CD8-positive, alpha-beta memory T cell (primary cell): Measurements from ENCODE around the gene DCTN4. TPM values are rescaled to one million over a fixed set of nuclear protein-coding genes. Genes with fewer than 3 reads are reported as not detected.

ENCODE experiments used
- CTCF ChIA-PET: fragments of 350-600 bp; sonication (Branson Sonifier 250); formaldehyde crosslinking; loops from one replicate; lab custom pipeline; 2021; ENCODE audit warnings: antibody characterized with exemption; lab: Charles Lee
- POLR2A ChIA-PET: fragments of 350-600 bp; sonication (Branson Sonifier 250); formaldehyde crosslinking; loops from one replicate; lab custom pipeline; 2021; ENCODE audit warnings: antibody characterized with exemption; lab: Charles Lee
- DNase-seq, 5 donors: peaks; one replicate each; pipeline versions ENCODE4 v3.0.0 to v3.0.0-alpha.2; 2020 to 2022; ENCODE audit warnings: mixed read lengths in 1 of 5
- H3K27ac ChIP-seq: one replicate; pipeline ENCODE4 v1.7.0; 2013; ENCODE audit warnings: low read depth, mild to moderate bottlenecking, low read length, moderate library complexity
- H3K27me3 ChIP-seq: 2 replicates; pipeline ENCODE4 v1.7.0; 2013; ENCODE audit warnings: low read length, mild to moderate bottlenecking; ENCODE audit not compliant: insufficient read depth, poor library complexity, severe bottlenecking
- H3K36me3 ChIP-seq: 2 replicates; pipeline ENCODE4 v1.7.0; 2013; ENCODE audit warnings: mild to moderate bottlenecking, low read length, moderate library complexity; ENCODE audit not compliant: insufficient read depth
- H3K4me1 ChIP-seq: 2 replicates; pipeline ENCODE4 v1.7.0; 2013; ENCODE audit warnings: mild to moderate bottlenecking, low read length, moderate library complexity; ENCODE audit not compliant: insufficient read depth
- H3K4me3 ChIP-seq: 2 replicates; pipeline ENCODE4 v1.7.0; 2013; ENCODE audit warnings: mild to moderate bottlenecking, low read length
- H3K9me3 ChIP-seq: 2 replicates; pipeline ENCODE4 v1.7.0; 2013; ENCODE audit warnings: mild to moderate bottlenecking, low read length
- H3K27ac Mint-ChIP-seq, 8 donors: one replicate each; pipeline ENCODE4 v1.8.0; 2020 to 2021; ENCODE audit warnings: mixed read lengths in 8 of 8, mild to moderate bottlenecking in 6 of 8, inconsistent platforms in 3 of 8, moderate library complexity in 3 of 8
- H3K27me3 Mint-ChIP-seq, 2 donors: one replicate each; pipeline ENCODE4 v1.8.0; 2020 to 2021; ENCODE audit warnings: mixed read lengths in 2 of 2, mild to moderate bottlenecking in 1 of 2, moderate library complexity in 1 of 2
- H3K36me3 Mint-ChIP-seq, 3 donors: one replicate each; pipeline ENCODE4 v1.8.0; 2020 to 2021; ENCODE audit warnings: mixed read lengths in 3 of 3, inconsistent platforms in 1 of 3, mild to moderate bottlenecking in 1 of 3
- H3K4me1 Mint-ChIP-seq, 3 donors: one replicate each; pipeline ENCODE4 v1.8.0; 2020 to 2021; ENCODE audit warnings: mixed read lengths in 3 of 3, inconsistent platforms in 1 of 3, mild to moderate bottlenecking in 1 of 3
- H3K4me3 Mint-ChIP-seq, 7 donors: one replicate each; pipeline ENCODE4 v1.8.0; 2020 to 2021; ENCODE audit warnings: mixed read lengths in 7 of 7, mild to moderate bottlenecking in 6 of 7, moderate library complexity in 4 of 7, inconsistent platforms in 2 of 7
- H3K9me3 Mint-ChIP-seq, 5 donors: one replicate each; pipeline ENCODE4 v1.8.0; 2020 to 2022; ENCODE audit warnings: mixed read lengths in 5 of 5, mild to moderate bottlenecking in 3 of 5, moderate library complexity in 2 of 5, inconsistent platforms in 1 of 5
- polyA plus RNA-seq: library from polyadenylated mRNA; unstranded; fragments of 300-500 nt; fragmentation: Illumina TruSeq; gene quantifications from one replicate; pipeline ENCODE4 v1.2.3, GENCODE V29; 2021
- total RNA-seq, 2 experiments: library from RNA; stranded (reverse); gene quantifications; one replicate each; pipeline ENCODE4 v1.2.3, GENCODE V29; 2021

The DCTN4 gene
- total and polyA plus RNA-seq, 3 experiments from 2014 or later: 10.4 to 39.6 (median 37.0) TPM

GRCh38 chr5:150778088-150778516, 19.3 kb upstream of the DCTN4 start:
- Histone ChIP-seq H3K4me1 (peaks cover 34% of the 10 kb centered on the region), H3K36me3 (no peaks in the 10 kb centered on the region), H3K27me3 (no peaks in the 10 kb centered on the region), H3K4me3 (peak overlapping the region; percentile 67), H3K9me3 (no peaks in the 10 kb centered on the region), H3K27ac (peak overlapping the region; percentile 59)
- Mint-ChIP-seq H3K4me1 (peaks cover 45 to 56% (median 49%) of the 10 kb centered on the region in 3 donors), H3K4me3 (peak overlapping the region; percentile 89 to 98 (median 95)), H3K27me3 (peaks cover 7 to 8% of the 10 kb centered on the region in 2 donors), H3K9me3 (no peaks in the 10 kb centered on the region), H3K27ac (peak overlapping the region; percentile 80 to 93 (median 88)), H3K36me3 (peaks cover 0 to 4% (median 0%) of the 10 kb centered on the region in 3 donors)
- ChIA-PET POLR2A (interaction anchor here (0.6 to 1.9 kb wide), 5 partner anchors 11 to 77 kb away, joined by 3 to 11 read pairs (median 6); partner anchors contain the start of genes DCTN4 and RBM22), CTCF (interaction anchor here (0.8 to 4.2 kb wide), 12 partner anchors 11 to 329 kb away, joined by 3 to 41 read pairs (median 5); partner anchors contain the start of genes DCTN4, IRGM, RBM22 and RPS14)
- no peak for DNase-seq

GRCh38 chr5:150777685-150778084, 18.9 kb upstream of the DCTN4 start:
- Mint-ChIP-seq H3K36me3 (peaks cover 0 to 4% (median 0%) of the 10 kb centered on the region in 3 donors), H3K4me1 (peaks cover 41 to 52% (median 45%) of the 10 kb centered on the region in 3 donors), H3K27ac (peak overlapping the region; percentile 80 to 93 (median 88)), H3K9me3 (no peaks in the 10 kb centered on the region), H3K27me3 (peaks cover 7 to 8% of the 10 kb centered on the region in 2 donors), H3K4me3 (peak overlapping the region; percentile 89 to 98 (median 95))
- Histone ChIP-seq H3K4me1 (peaks cover 30% of the 10 kb centered on the region), H3K9me3 (no peaks in the 10 kb centered on the region), H3K27ac (peak overlapping the region; percentile 59), H3K4me3 (peak overlapping the region; percentile 24), H3K36me3 (no peaks in the 10 kb centered on the region), H3K27me3 (no peaks in the 10 kb centered on the region)
- ChIA-PET POLR2A (interaction anchor here (0.6 to 1.4 kb wide), 3 partner anchors 12 to 19 kb away, joined by 3 to 11 read pairs (median 7); partner anchors contain the start of gene DCTN4), CTCF (interaction anchor here (1.3 to 4.2 kb wide), 7 partner anchors 11 to 328 kb away, joined by 4 to 41 read pairs (median 8); partner anchors contain the start of genes DCTN4, IRGM, RBM22 and RPS14)
- DNase-seq: no peak

- Histone ChIP-seq H3K27ac (no peak overlapping the region), H3K9me3 (no peaks in the 10 kb centered on the region), H3K4me1 (peaks cover 9% of the 10 kb centered on the region), H3K4me3 (no peak overlapping the region), H3K36me3 (no peaks in the 10 kb centered on the region), H3K27me3 (no peaks in the 10 kb centered on the region)
- ChIA-PET CTCF (no interaction called here), POLR2A (no interaction called here)
- Mint-ChIP-seq H3K4me1 (peaks cover 12 to 17% (median 12%) of the 10 kb centered on the region in 3 donors), H3K9me3 (peaks cover 0 to 3% (median 0%) of the 10 kb centered on the region in 5 donors), H3K27me3 (peaks cover 9 to 12% of the 10 kb centered on the region in 2 donors), H3K4me3 (no peak overlapping the region), H3K27ac (no peak overlapping the region), H3K36me3 (peaks cover 0 to 7% (median 4%) of the 10 kb centered on the region in 3 donors)
- no peak for DNase-seq
These were observed 15.3 kb upstream of the DCTN4 start for GRCh38 chr5:150774145-150774544.

DNA sequence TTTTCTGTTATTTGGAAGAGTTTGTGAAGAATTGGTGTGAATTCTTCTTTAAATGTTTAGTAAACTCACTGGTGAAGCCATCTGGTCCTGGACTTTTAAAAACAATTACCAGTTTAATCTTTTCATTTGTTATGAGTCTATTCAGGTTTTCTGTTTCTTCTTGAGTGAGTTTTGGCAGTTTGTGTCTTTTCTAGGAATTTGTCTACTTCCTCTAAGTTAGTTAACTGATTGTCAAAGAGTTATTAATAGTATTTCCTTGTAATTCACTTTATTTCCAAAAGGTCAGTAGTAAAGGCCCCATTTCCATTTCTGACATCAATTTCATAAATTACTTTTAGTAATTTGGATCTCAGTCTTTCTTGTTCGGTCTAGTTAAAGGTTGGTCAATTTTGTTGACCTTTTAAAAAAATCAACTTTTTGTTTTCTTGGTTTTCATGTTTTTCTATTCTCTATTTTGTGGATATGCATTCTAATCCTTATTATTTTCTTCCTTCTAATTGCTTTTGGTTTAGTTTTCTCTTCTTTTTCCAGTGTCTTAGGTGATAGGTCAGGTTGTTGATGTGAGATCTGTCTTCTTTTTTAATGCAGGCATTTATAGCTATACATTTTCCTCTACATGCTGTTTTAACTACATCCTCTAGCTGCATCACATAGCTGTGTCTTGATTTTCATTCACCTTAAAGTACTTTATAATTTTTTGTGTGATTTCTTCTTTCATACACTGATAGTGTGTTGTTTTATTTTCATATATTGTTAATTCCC, 12.4 kb upstream of the DCTN4 start:
- H3K27ac ChIP-seq: peak overlapping the region; percentile 15
- no peaks in the 10 kb centered on the region for H3K4me1 ChIP-seq
- DNase-seq: no peak
- peaks cover 0 to 3% (median 0%) of the 10 kb centered on the region in 5 donors for H3K9me3 Mint-ChIP-seq
- ChIA-PET POLR2A (no interaction called here), CTCF (interaction anchor here (1.4 kb wide), 1 partner anchor 75 kb away, joined by 3 read pairs; the partner anchor contains the start of gene IRGM)
- H3K36me3 Mint-ChIP-seq: peaks cover 0 to 7% (median 0%) of the 10 kb centered on the region in 3 donors
- H3K27me3 ChIP-seq: no peaks in the 10 kb centered on the region
- H3K4me3 ChIP-seq: no peak overlapping the region
- H3K9me3 ChIP-seq: no peaks in the 10 kb centered on the region
- H3K4me3 Mint-ChIP-seq: no peak overlapping the region
- no peak overlapping the region for H3K27ac Mint-ChIP-seq
- peaks cover 10 to 12% of the 10 kb centered on the region in 2 donors for H3K27me3 Mint-ChIP-seq
- H3K36me3 ChIP-seq: no peaks in the 10 kb centered on the region
- no peaks in the 10 kb centered on the region for H3K4me1 Mint-ChIP-seq

DNA sequence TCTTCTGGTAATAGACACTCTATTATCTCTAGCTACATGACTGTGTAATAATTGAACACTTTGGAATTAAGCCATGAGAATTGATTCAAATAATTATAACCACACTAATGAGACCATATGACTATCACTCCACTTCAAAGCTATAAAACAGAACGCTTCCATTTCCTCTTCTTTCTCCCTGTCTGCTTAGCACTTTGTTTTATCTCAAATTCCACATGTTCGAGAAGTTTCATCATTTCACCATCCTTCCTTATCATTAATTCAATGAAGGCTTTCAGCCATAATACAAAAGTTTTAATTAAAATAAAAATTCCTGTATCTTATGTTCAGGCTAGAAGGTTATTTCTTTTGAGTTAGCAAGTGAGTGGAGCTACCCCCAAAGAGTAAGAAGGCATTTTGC, 7.4 kb upstream of the DCTN4 start:
- H3K36me3 ChIP-seq: no peaks in the 10 kb centered on the region
- H3K9me3 ChIP-seq: no peaks in the 10 kb centered on the region
- peaks cover 0 to 8% (median 0%) of the 10 kb centered on the region in 3 donors for H3K36me3 Mint-ChIP-seq
- H3K4me1 Mint-ChIP-seq: no peaks in the 10 kb centered on the region
- no peaks in the 10 kb centered on the region for H3K27me3 ChIP-seq
- DNase-seq: no peak
- CTCF ChIA-PET: interaction anchor here (1.3 kb wide), 1 partner anchor 13 kb away, joined by 4 read pairs; the partner anchor contains the start of gene SMIM3
- H3K4me3 Mint-ChIP-seq: no peak overlapping the region
- POLR2A ChIA-PET: no interaction called here
- H3K4me1 ChIP-seq: no peaks in the 10 kb centered on the region
- H3K27ac Mint-ChIP-seq: no peak overlapping the region
- no peak overlapping the region for H3K4me3 ChIP-seq
- H3K9me3 Mint-ChIP-seq: peaks cover 0 to 5% (median 0%) of the 10 kb centered on the region in 5 donors
- H3K27ac ChIP-seq: no peak overlapping the region
- peaks cover 3 to 11% of the 10 kb centered on the region in 2 donors for H3K27me3 Mint-ChIP-seq

GRCh38 chr5:150765799-150766169, 7.0 kb upstream of the DCTN4 start:
- peaks cover 3 to 10% of the 10 kb centered on the region in 2 donors for H3K27me3 Mint-ChIP-seq
- no peaks in the 10 kb centered on the region for H3K9me3 ChIP-seq
- H3K4me3 ChIP-seq: no peak overlapping the region
- no peak overlapping the region for H3K27ac Mint-ChIP-seq
- H3K36me3 ChIP-seq: no peaks in the 10 kb centered on the region
- no peaks in the 10 kb centered on the region for H3K4me1 ChIP-seq
- H3K9me3 Mint-ChIP-seq: peaks cover 0 to 5% (median 0%) of the 10 kb centered on the region in 5 donors
- ChIA-PET CTCF (interaction anchor here (1.3 kb wide), 1 partner anchor 13 kb away, joined by 4 read pairs; the partner anchor contains the start of gene SMIM3), POLR2A (no interaction called here)
- H3K4me1 Mint-ChIP-seq: no peaks in the 10 kb centered on the region
- DNase-seq: no peak
- H3K4me3 Mint-ChIP-seq: peak overlapping the region in 1 of 7 donors; percentile 18
- no peak overlapping the region for H3K27ac ChIP-seq
- peaks cover 0 to 7% (median 0%) of the 10 kb centered on the region in 3 donors for H3K36me3 Mint-ChIP-seq
- H3K27me3 ChIP-seq: no peaks in the 10 kb centered on the region

DNA sequence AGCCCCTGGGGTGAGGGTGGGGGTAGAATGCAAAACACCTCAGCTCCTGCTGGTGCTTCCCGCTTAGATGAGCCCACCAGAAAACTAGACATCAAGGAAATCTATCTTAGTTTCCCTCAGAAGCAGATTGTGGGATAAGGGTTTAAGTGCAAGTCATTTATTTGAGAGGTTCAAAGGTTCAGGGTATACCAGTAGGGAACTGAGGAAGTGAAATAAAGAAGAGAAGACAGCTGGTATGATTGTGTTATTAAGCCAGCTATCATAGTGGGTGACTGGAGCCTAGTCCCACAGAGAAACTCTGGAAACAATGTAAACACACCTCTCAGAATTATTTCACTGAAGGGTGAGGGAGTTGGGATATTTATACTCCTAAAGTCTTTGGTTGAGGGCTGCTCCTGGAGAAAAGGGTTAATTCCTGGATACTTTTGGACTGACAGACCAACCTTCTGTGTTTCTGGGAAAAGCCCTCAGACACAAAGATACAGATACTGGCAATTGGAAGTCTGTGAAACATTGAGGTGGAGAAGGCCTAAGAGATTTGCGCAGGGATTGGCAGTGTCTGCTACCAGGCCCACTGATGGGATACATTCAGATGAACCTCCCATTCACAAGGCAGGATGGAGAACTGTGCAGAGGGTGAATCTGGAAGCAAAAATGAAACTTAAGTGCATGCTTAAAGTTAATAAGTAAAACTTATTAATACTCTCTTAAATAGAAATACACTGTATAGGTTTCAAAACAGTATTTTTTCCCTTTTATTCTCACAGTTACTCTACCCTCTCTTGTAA, 6.4 kb upstream of the DCTN4 start:
- POLR2A ChIA-PET: no interaction called here
- H3K36me3 Mint-ChIP-seq: peaks cover 0 to 7% (median 0%) of the 10 kb centered on the region in 3 donors
- peaks cover 0 to 5% (median 0%) of the 10 kb centered on the region in 5 donors for H3K9me3 Mint-ChIP-seq
- CTCF ChIA-PET: interaction anchor here (1.1 to 1.5 kb wide), 2 partner anchors 35 to 65 kb away, joined by 4 to 5 read pairs; partner anchors contain the start of gene RBM22
- Histone ChIP-seq H3K9me3 (no peaks in the 10 kb centered on the region), H3K4me1 (no peaks in the 10 kb centered on the region), H3K4me3 (no peak overlapping the region), H3K27me3 (no peaks in the 10 kb centered on the region), H3K36me3 (no peaks in the 10 kb centered on the region), H3K27ac (no peak overlapping the region)
- H3K4me1 Mint-ChIP-seq: no peaks in the 10 kb centered on the region
- H3K27ac Mint-ChIP-seq: peak overlapping the region in 2 of 8 donors; percentile 9 to 47
- peaks cover 3 to 6% of the 10 kb centered on the region in 2 donors for H3K27me3 Mint-ChIP-seq
- peak overlapping the region in 1 of 7 donors; percentile 18 for H3K4me3 Mint-ChIP-seq
- no peak for DNase-seq
